GM12892 (cell line): Measurements from ENCODE around the gene C3orf70.

ENCODE experiments used
- DNase-seq: peaks from one replicate; pipeline ENCODE4 v3.0.0; 2011; ENCODE audit not compliant: insufficient read length
- FAIRE-seq: peaks from 2 replicates; lab custom pipeline; 2011; peaks lifted over from hg19 to GRCh38; lab: Jason Lieb, UNC
- POLR2A ChIP-seq: IDR thresholded peaks from 2 replicates; pipeline ENCODE4 v1.6.1; 2011; ENCODE audit warnings: low read depth, low read length, control low read depth
- POLR2AphosphoS5 ChIP-seq: IDR thresholded peaks from 2 replicates; pipeline ENCODE4 v1.6.1; 2011; ENCODE audit warnings: low read depth, low read length, control low read depth
- TAF1 ChIP-seq: IDR thresholded peaks from 2 replicates; pipeline ENCODE4 v1.6.1; 2011; ENCODE audit warnings: low read depth, mild to moderate bottlenecking, control low read depth, low read length, borderline replicate concordance

The C3orf70 gene

GRCh38 chr3:185030951-185031350 lies 121.9 kb downstream of the C3orf70 start:
- TF ChIP-seq POLR2AphosphoS5 = no peak
- no peak for TF ChIP-seq POLR2A
- TF ChIP-seq TAF1 = no peak
- DNase-seq (no peak), FAIRE-seq (no peak)

GRCh38 chr3:185030399-185030798 lies 122.5 kb downstream of the C3orf70 start:
- DNase-seq (no peak), FAIRE-seq (no peak)
- TF ChIP-seq POLR2A = no peak
- TF ChIP-seq TAF1 = no peak
- TF ChIP-seq POLR2AphosphoS5 = no peak

GRCh38 chr3:185029086-185029485 lies 123.8 kb downstream of the C3orf70 start:
- no peak for FAIRE-seq
- DNase-seq = no peak
- TF ChIP-seq TAF1 (no peak), POLR2AphosphoS5 (no peak), POLR2A (no peak)

- no peak for TF ChIP-seq TAF1
- no peak for TF ChIP-seq POLR2AphosphoS5
- no peak for TF ChIP-seq POLR2A
- DNase-seq (no peak), FAIRE-seq (no peak)
Measured at GRCh38 chr3:185028121-185028520, 124.7 kb downstream of the C3orf70 start.
